Measurements from ENCODE around the gene TPSB2.
"Not testable (repeated sequence)": the region's sequence is repeated elsewhere in the genome, so short reads cannot be mapped to it uniquely, and the experiment has no call there.

Gene TPSB2

DNA sequence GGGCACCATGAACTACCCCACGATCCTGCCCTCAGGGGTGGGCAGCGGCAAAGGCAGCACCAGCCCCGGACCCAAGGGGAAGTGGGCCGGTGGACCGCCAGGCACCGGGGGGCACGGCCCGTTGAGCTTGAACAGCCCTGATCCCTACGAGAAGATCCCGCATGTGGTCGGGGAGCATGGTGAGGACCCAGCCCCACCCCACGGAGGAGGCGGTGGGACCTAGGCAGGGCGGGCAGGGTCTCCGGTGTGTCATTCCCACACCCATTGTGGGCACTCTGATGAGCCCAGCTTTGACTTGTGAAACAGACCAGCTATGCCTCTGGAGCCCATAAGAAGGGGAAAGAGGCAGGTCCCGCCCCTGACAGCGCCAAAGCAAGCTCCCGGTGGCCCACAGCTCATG, 27.7 kb downstream of the TPSB2 start:
- no peak for TF ChIP-seq ZFX (IDR thresholded peaks at IDR 0.05; ENCODE audit: borderline replicate concordance)
- TF ChIP-seq, protein P1, sequence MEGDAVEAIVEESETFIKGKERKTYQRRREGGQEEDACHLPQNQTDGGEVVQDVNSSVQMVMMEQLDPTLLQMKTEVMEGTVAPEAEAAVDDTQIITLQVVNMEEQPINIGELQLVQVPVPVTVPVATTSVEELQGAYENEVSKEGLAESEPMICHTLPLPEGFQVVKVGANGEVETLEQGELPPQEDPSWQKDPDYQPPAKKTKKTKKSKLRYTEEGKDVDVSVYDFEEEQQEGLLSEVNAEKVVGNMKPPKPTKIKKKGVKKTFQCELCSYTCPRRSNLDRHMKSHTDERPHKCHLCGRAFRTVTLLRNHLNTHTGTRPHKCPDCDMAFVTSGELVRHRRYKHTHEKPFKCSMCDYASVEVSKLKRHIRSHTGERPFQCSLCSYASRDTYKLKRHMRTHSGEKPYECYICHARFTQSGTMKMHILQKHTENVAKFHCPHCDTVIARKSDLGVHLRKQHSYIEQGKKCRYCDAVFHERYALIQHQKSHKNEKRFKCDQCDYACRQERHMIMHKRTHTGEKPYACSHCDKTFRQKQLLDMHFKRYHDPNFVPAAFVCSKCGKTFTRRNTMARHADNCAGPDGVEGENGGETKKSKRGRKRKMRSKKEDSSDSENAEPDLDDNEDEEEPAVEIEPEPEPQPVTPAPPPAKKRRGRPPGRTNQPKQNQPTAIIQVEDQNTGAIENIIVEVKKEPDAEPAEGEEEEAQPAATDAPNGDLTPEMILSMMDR (IDR thresholded peaks at IDR 0.05): no peak
- no peak overlapping the region for H3K27ac ChIP-seq

- TF ChIP-seq, protein P1 (IDR thresholded peaks at IDR 0.05): no peak
- TF ChIP-seq ZFX (IDR thresholded peaks at IDR 0.05; ENCODE audit: borderline replicate concordance): no peak
- H3K27ac ChIP-seq: no peak overlapping the region
Observed at GRCh38 chr16:1201444-1201843, 28.5 kb downstream of the TPSB2 start.

- TF ChIP-seq, protein P1 (IDR thresholded peaks at IDR 0.05): no peak
- no peak for TF ChIP-seq ZFX (IDR thresholded peaks at IDR 0.05; ENCODE audit: borderline replicate concordance)
- no peak overlapping the region for H3K27ac ChIP-seq
Observed at GRCh38 chr16:1200014-1200627, 29.9 kb downstream of the TPSB2 start.

DNA sequence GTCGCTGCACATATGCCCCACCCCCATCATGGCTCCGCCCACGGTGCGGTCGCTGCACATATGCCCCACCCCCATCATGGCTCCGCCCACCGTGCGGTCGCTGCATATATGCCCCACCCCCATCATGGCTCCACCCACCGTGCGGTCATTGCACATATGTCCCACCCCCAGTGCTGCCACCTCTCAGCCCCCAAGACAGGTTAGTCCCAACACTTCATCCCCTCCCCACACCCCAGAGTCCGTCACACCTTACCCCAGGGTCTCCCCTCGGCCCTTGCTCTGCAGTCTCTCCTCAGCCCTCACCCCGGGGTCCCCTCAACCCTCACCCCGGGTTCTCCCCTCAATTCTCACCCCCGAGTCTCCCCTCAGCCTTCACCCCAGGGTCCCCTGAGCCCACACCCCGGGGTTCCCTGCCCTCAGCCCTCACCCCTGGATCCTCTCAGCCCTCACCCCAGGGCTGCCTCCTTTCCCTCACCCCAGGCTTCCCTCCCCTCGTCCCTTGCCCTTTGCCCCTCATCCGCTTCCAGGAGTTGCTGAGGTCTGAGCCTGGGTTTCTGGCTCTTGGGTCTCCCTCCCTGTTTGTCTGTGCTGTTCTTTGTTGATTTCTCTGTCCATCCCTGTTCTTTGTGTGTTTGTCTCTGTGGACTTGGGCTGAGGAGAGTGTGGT, 30.5 kb downstream of the TPSB2 start:
- TF ChIP-seq, protein P1 (IDR thresholded peaks at IDR 0.05): no peak
- no peak for TF ChIP-seq ZFX (IDR thresholded peaks at IDR 0.05; ENCODE audit: borderline replicate concordance)
- H3K27ac ChIP-seq: no peak overlapping the region

- not testable (repeated sequence) for H3K27ac ChIP-seq
Observed at GRCh38 chr16:1198671-1199346, 31.2 kb downstream of the TPSB2 start.

DNA sequence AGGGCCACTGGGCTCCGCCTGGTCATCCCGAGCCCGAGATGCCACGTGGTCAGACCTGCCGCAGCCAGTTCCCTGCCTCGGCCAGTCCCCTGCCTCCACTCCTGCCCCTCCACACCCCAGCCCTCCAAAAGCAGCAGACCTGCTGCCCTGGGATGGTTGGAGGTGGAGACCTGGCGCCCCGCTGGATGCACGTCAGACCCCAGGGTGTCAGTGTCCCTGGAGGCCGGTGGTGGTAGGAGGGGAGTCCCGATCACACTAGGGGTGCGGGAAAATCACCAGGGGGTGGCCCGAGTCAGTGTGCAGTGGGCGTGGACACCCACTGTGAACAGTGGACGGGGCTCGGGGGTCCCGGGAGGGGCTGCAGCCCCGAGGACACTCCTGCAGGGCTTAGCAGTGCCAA, 31.8 kb downstream of the TPSB2 start:
- TF ChIP-seq, protein P1 (IDR thresholded peaks at IDR 0.05): no peak
- no peak for TF ChIP-seq ZFX (IDR thresholded peaks at IDR 0.05; ENCODE audit: borderline replicate concordance)
- no peak overlapping the region for H3K27ac ChIP-seq

- H3K27ac ChIP-seq: no peak overlapping the region
- TF ChIP-seq, protein P1 (IDR thresholded peaks at IDR 0.05): no peak
- TF ChIP-seq ZFX (IDR thresholded peaks at IDR 0.05; ENCODE audit: borderline replicate concordance): no peak
Observed at GRCh38 chr16:1197237-1197866, 32.6 kb downstream of the TPSB2 start.
